Kidney epithelial cell (primary cell): Measurements from ENCODE around the gene TCAP. TPM values are rescaled to one million over a fixed set of nuclear protein-coding genes. Genes with fewer than 3 reads are reported as not detected.
A peak's percentile ranks its signal among the peaks of the same experiment; 100 is the strongest.

ENCODE experiments used
- DNase-seq: peaks from one replicate; pipeline ENCODE4 v3.0.0-alpha.2; 2010; ENCODE audit warnings: low read depth
- H3K27me3 ChIP-seq: 2 replicates; pipeline ENCODE4 v1.6.0; 2011; ENCODE audit warnings: low read length; ENCODE audit not compliant: control insufficient read depth, insufficient read depth
- H3K36me3 ChIP-seq: 2 replicates; pipeline ENCODE4 v1.5.1; 2011; ENCODE audit warnings: low read length; ENCODE audit not compliant: control insufficient read depth, insufficient read depth
- H3K4me3 ChIP-seq: 2 replicates; pipeline ENCODE4 v1.5.1; 2011; ENCODE audit warnings: low read depth, mild to moderate bottlenecking, control low read depth, low read length
- CTCF ChIP-seq: IDR thresholded peaks from 2 replicates; pipeline ENCODE4 v1.5.1; 2011; ENCODE audit warnings: mild to moderate bottlenecking, moderate library complexity, low read length, control low read depth, inconsistent platforms; ENCODE audit not compliant: insufficient read depth, poor library complexity, severe bottlenecking
- total RNA-seq: library from RNA; depleted of rRNA; stranded (reverse); fragments of >200 nt; gene quantifications from 2 replicates; pipeline ENCODE4 v1.2.3, GENCODE V29; 2015

TCAP gene
- total RNA-seq, 1 donor from 2014 or later = 0.84 TPM

GRCh38 chr17:39703913-39704312, 38.8 kb downstream of the TCAP start:
- no peak for DNase-seq
- H3K27me3 ChIP-seq = no peaks in the 10 kb centered on the region
- TF ChIP-seq CTCF = no peak
- H3K36me3 ChIP-seq = peaks cover 2% of the 10 kb centered on the region
- no peak overlapping the region for H3K4me3 ChIP-seq

GRCh38 chr17:39704821-39705551, 39.8 kb downstream of the TCAP start:
- Histone ChIP-seq H3K36me3 (peaks cover 3% of the 10 kb centered on the region), H3K27me3 (no peaks in the 10 kb centered on the region), H3K4me3 (no peak overlapping the region)
- peak; percentile 18 for TF ChIP-seq CTCF
- no peak for DNase-seq

- Histone ChIP-seq H3K36me3 (peaks cover 6% of the 10 kb centered on the region), H3K27me3 (no peaks in the 10 kb centered on the region), H3K4me3 (no peak overlapping the region)
- DNase-seq = no peak
- TF ChIP-seq CTCF = no peak
Observed at GRCh38 chr17:39705786-39706348, 40.7 kb downstream of the TCAP start.

GRCh38 chr17:39706383-39706782, 41.2 kb downstream of the TCAP start:
- TF ChIP-seq CTCF = no peak
- DNase-seq = no peak
- H3K4me3 ChIP-seq = no peak overlapping the region
- H3K27me3 ChIP-seq = no peaks in the 10 kb centered on the region
- H3K36me3 ChIP-seq = peaks cover 6% of the 10 kb centered on the region

GRCh38 chr17:39706921-39707337, 41.8 kb downstream of the TCAP start:
- Histone ChIP-seq H3K27me3 (no peaks in the 10 kb centered on the region), H3K36me3 (peaks cover 6% of the 10 kb centered on the region), H3K4me3 (no peak overlapping the region)
- DNase-seq = no peak
- TF ChIP-seq CTCF = no peak
